ENCODE measurements around the gene CCNL2.

GRCh38 chr1:1335792-1336248 lies 63.3 kb downstream of the CCNL2 start:
- TF ChIP-seq CTCF (IDR thresholded peaks at IDR 0.05) (no peak), POLR2A (IDR thresholded peaks at IDR 0.05) (no peak)
